Nephron (organoid): Measurements from ENCODE around the gene TTC12.

Experiments used
- H3K27ac Mint-ChIP-seq, 3 experiments: 2 replicates each; pipeline ENCODE4 v1.8.0; 2020; ENCODE audit warnings: mixed read lengths in 3 of 3, mild to moderate bottlenecking in 2 of 3, moderate library complexity in 1 of 3
- H3K27me3 Mint-ChIP-seq: 2 replicates; pipeline ENCODE4 v1.8.0; 2021; ENCODE audit warnings: low read depth, mild to moderate bottlenecking, moderate library complexity, mixed read lengths
- H3K36me3 Mint-ChIP-seq: 2 replicates; pipeline ENCODE4 v1.8.0; 2020; ENCODE audit warnings: low read depth, mixed read lengths
- H3K4me1 Mint-ChIP-seq: 2 replicates; pipeline ENCODE4 v1.8.0; 2020; ENCODE audit warnings: mixed read lengths
- H3K4me3 Mint-ChIP-seq, 3 experiments: 2 replicates each; pipeline ENCODE4 v1.8.0; 2020; ENCODE audit warnings: mild to moderate bottlenecking in 3 of 3, mixed read lengths in 3 of 3, moderate library complexity in 2 of 3
- H3K9me3 Mint-ChIP-seq: 2 replicates; pipeline ENCODE4 v1.8.0; 2020; ENCODE audit warnings: mixed read lengths
- TF ChIP-seq, protein P1 (sequence below), 3 experiments: fragments of 200-600 bp; sonication (generic); IDR thresholded peaks; one replicate each; pipeline ENCODE4 v1.5.0; 2021; ENCODE audit warnings: antibody characterized with exemption in 3 of 3; ENCODE audit not compliant: unreplicated experiment in 3 of 3

Gene TTC12

DNA sequence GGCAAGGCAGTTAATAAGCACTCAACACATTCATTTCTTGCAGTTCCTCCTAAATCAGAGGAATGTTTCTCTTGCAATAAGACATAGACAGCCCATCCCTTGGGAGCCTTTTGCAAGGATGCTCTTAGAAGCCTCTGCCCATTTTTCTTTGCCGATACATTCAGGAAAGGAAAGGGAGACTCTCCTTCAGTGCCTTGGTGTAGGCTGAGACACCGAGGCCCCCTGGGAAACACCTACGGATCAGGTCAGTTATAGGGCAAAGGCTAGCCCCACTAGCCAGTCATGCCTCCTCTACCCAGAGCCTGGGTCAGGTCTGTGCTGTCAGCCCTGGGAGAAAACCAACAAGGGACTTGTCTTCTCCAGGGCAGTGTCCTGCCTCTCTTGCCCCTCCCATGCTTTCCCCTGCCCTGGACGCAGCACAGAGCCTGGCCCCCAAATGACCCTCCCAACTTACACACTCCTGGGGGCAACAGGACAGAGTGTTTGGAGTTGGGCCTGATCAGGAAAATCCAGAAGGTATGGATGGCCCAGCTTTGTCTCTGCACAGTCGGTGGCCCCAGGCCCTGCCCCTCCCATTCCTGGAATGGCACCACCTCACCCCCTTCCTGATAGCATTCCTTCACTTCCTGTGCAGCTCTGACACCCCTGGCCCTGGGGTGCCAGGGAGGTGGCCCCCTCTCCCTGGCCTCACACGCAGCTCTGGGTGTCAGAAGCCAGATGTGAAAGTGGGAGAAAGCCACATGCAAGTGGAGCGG is 91.5 kb downstream of the TTC12 start:
- peaks cover 32% of the 10 kb centered on the region for H3K27me3 Mint-ChIP-seq
- TF ChIP-seq, protein P1, sequence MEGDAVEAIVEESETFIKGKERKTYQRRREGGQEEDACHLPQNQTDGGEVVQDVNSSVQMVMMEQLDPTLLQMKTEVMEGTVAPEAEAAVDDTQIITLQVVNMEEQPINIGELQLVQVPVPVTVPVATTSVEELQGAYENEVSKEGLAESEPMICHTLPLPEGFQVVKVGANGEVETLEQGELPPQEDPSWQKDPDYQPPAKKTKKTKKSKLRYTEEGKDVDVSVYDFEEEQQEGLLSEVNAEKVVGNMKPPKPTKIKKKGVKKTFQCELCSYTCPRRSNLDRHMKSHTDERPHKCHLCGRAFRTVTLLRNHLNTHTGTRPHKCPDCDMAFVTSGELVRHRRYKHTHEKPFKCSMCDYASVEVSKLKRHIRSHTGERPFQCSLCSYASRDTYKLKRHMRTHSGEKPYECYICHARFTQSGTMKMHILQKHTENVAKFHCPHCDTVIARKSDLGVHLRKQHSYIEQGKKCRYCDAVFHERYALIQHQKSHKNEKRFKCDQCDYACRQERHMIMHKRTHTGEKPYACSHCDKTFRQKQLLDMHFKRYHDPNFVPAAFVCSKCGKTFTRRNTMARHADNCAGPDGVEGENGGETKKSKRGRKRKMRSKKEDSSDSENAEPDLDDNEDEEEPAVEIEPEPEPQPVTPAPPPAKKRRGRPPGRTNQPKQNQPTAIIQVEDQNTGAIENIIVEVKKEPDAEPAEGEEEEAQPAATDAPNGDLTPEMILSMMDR (IDR thresholded peaks at IDR 0.05; ENCODE audit: unreplicated experiment in 3 of 3): no peak
- no peaks in the 10 kb centered on the region for H3K36me3 Mint-ChIP-seq
- no peak overlapping the region for H3K27ac Mint-ChIP-seq
- no peaks in the 10 kb centered on the region for H3K4me1 Mint-ChIP-seq
- no peaks in the 10 kb centered on the region for H3K9me3 Mint-ChIP-seq
- no peak overlapping the region for H3K4me3 Mint-ChIP-seq

DNA sequence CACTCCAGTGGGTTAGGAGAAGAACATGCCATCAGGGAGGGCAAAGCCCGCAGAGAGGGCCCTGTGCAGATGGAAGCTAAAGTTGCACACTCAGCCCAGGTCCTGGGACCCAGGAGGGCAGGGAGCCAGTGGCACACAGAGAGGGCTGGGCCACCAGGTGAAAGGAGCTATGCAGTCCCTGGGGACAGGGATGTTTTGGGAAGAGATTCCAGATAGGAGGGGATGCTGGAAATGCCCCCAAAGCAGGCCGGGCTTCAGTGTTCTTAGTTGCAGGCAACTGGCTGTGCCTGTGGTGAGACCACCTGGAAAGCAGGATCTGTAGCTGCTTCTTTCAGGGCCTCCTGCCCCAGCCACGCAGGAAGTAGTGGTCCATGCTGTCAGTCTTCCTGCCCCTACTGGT is 92.8 kb downstream of the TTC12 start:
- H3K36me3 Mint-ChIP-seq: no peaks in the 10 kb centered on the region

DNA sequence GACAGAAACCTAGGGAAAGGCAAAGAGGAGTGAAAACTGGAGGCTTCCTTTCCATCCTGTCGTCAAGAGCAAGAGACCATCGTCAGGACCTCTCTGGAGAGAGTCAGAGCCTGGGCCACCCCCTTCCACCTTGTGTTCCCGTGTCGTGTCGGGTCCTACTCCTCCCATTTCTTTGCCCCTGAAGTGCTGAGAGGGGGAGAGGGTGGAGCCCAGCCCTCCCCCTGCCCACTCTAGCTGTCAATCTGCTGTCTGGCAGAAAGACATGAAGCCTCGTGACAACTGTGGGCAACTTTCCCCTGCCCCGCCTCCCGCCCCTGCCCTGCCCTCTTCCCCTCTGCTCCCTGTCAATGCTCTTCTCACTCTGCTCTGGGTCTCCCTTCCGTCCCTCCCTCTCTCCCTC is 93.8 kb downstream of the TTC12 start:
- no peaks in the 10 kb centered on the region for H3K36me3 Mint-ChIP-seq
- no peaks in the 10 kb centered on the region for H3K9me3 Mint-ChIP-seq
- H3K4me3 Mint-ChIP-seq: no peak overlapping the region
- no peak overlapping the region for H3K27ac Mint-ChIP-seq
- TF ChIP-seq, protein P1 (IDR thresholded peaks at IDR 0.05; ENCODE audit: unreplicated experiment in 3 of 3): no peak
- peaks cover 12% of the 10 kb centered on the region for H3K27me3 Mint-ChIP-seq
- no peaks in the 10 kb centered on the region for H3K4me1 Mint-ChIP-seq

More for the DNA sequence above, 92.8 kb downstream of the TTC12 start:
- H3K9me3 Mint-ChIP-seq: no peaks in the 10 kb centered on the region
- no peak overlapping the region for H3K4me3 Mint-ChIP-seq
- no peaks in the 10 kb centered on the region for H3K4me1 Mint-ChIP-seq
- peaks cover 21% of the 10 kb centered on the region for H3K27me3 Mint-ChIP-seq
- TF ChIP-seq, protein P1 (IDR thresholded peaks at IDR 0.05; ENCODE audit: unreplicated experiment in 3 of 3): no peak
- H3K27ac Mint-ChIP-seq: no peak overlapping the region

DNA sequence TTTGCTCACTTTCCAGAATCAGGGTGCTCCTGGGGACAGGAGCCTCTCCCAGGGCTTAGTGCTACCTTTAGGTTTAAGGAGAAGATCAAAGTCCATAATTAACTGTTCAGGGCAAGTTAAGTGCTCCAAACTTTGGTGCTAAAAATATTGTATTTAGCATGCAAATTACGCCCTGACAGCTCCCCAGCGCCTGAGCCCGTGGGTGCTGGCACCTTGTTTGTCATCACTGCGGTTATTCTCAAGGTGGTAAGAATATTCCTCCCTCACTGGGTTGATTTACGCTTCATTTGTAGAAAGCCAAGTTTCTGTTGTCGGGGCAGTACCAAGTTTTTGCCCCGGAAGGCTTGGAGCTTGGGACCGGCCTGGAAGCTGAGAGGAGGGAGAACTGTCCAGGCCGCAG is 94.5 kb downstream of the TTC12 start:
- no peaks in the 10 kb centered on the region for H3K4me1 Mint-ChIP-seq
- H3K27me3 Mint-ChIP-seq: peaks cover 13% of the 10 kb centered on the region
- TF ChIP-seq, protein P1 (IDR thresholded peaks at IDR 0.05; ENCODE audit: unreplicated experiment in 3 of 3): no peak
- no peak overlapping the region for H3K27ac Mint-ChIP-seq
- no peaks in the 10 kb centered on the region for H3K36me3 Mint-ChIP-seq
- H3K9me3 Mint-ChIP-seq: no peaks in the 10 kb centered on the region
- H3K4me3 Mint-ChIP-seq: no peak overlapping the region

DNA sequence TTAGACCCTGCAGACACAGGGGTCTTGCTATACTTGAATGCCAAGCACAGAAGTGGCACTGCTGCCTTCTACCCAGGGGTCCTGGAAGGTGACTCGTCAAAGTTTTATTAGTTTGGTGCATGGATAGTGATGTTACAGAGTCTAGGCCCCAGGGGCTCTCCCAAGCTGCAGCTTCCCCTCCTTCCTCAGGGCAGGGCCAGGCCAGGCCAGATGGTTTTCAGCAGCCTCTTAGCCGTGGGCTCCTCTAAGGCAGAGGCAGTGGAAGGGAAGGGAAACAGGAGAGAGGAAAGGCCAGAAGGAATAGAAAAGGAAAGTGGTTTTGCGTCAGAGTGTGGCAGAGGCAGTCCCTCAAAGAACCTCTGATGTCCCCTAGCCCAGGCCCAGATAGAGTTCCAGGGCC is 95.1 kb downstream of the TTC12 start:
- Mint-ChIP-seq H3K4me3 (no peak overlapping the region), H3K27ac (no peak overlapping the region), H3K36me3 (no peaks in the 10 kb centered on the region), H3K9me3 (no peaks in the 10 kb centered on the region), H3K27me3 (peaks cover 19% of the 10 kb centered on the region), H3K4me1 (no peaks in the 10 kb centered on the region)
- TF ChIP-seq, protein P1 (IDR thresholded peaks at IDR 0.05; ENCODE audit: unreplicated experiment in 3 of 3): no peak
